HG02884 (cell line): ENCODE measurements around the gene S100A16.
"Not testable (repeated sequence)": the region's sequence is repeated elsewhere in the genome, so short reads cannot be mapped to it uniquely, and the experiment has no call there.

ENCODE experiments used
- ATAC-seq: cut with Tn5 transposase; IDR thresholded peaks from one replicate; pipeline ENCODE4 v1.9.1; 2021; ENCODE audit warnings: mild to moderate bottlenecking, moderate library complexity; ENCODE audit not compliant: unreplicated experiment

The S100A16 gene

DNA sequence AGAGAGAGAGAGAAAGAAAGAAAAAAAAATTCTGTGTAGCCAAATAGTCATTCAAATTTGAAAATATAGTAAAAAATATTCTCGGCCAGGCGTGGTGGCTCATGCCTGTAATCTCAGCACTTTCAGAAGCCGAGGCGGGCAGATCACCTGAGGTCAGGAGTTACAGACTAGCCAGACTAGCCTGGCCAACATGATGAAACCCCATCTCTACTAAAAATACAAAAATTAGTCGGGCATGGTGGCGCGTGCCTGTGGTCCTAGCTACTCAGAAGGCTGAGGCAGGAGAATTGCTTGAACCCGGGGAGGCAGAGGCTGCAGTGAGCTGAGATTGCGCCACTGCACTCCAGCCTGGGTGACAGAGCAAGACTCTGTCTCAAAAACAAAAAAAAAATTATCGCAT, 24.9 kb downstream of the S100A16 start:
- ATAC-seq: not testable (repeated sequence)

DNA sequence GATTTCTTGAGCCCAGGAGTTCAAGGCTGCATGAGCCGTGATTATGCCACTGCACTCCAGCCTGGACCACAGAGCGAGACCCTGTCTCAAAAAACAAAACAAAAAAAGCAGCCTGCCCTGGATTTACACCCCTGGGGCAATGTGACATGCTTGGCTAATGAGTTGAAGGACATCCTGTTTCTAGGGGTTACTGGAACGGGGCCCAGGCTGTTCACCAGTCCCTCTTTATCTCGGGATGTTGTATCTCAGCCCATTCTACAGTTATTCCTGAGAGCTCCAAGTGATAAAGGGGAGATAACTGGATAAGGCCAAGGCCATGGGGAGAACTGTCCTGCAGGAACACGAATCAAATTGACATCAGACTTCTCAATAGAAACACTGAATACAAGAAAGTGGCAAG, 25.6 kb downstream of the S100A16 start:
- no peak for ATAC-seq

- no peak for ATAC-seq
Observed at GRCh38 chr1:153586347-153586746, 26.6 kb downstream of the S100A16 start.

GRCh38 chr1:153585006-153585405, 27.9 kb downstream of the S100A16 start:
- ATAC-seq: no peak

DNA sequence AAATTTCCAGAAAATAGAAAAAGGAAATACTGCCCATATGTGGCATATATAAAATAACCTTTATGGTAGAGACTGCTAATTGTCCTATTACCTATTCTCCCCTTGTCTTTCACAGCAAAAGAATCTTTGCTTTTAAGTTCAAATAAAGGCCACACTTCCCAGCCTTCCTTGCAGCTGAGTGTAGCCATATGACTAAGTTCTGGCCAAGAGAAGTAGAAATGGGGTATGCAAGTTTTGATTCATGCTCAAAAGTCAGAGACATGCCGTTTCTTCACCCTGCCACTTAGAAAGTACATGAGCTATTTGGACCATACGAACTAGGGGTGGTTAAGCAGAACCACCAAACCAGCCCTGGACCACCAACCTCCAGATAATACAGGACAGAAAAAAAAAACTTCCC, 29.0 kb downstream of the S100A16 start:
- no peak for ATAC-seq

- ATAC-seq: not testable (repeated sequence)
Observed at GRCh38 chr1:153583514-153583913, 29.4 kb downstream of the S100A16 start.

GRCh38 chr1:153582836-153583235, 30.1 kb downstream of the S100A16 start:
- ATAC-seq: not testable (repeated sequence)

GRCh38 chr1:153578936-153579335, 34.0 kb downstream of the S100A16 start:
- ATAC-seq: no peak

DNA sequence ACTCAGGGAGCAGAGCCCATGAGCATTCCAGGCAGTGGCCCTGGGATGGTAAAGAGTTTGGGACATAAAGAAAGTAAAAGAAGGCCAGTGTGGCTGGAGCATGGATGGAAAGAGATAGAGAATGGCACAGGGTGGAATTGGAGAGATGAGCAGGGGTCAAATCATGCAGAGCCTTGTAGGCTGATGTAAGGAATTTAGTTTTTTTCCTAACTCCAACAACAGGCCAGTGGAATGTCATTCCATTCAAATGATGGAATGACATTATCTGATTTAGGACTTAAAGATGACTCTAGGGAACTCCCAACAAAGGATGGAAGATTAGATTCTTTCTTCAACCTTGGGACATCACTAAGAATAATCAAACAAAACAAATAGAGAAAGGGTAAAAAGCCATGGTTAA, 34.4 kb downstream of the S100A16 start:
- no peak for ATAC-seq

DNA sequence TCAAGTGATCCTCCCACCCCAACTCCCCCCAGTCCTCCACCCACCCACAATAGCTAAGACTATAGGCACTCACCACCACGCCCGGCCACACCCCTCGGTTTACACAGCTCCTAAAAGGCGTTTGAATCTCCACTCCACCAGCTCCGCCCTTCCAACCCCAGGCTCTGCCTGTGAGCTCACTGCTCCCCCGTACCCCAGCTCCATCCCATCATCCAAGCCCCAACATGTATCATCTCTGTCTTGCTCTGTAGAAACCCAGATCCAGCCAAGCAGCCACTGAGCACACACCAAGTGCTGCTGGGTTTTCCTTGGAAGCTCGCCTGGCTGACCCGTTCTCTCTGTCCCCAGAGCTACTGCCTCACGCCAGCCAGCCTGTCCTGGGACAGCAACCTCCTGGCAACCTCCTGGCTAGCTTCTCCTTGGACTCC, 35.3 kb downstream of the S100A16 start:
- ATAC-seq: no peak

- no peak for ATAC-seq
Observed at GRCh38 chr1:153577138-153577537, 35.8 kb downstream of the S100A16 start.

DNA sequence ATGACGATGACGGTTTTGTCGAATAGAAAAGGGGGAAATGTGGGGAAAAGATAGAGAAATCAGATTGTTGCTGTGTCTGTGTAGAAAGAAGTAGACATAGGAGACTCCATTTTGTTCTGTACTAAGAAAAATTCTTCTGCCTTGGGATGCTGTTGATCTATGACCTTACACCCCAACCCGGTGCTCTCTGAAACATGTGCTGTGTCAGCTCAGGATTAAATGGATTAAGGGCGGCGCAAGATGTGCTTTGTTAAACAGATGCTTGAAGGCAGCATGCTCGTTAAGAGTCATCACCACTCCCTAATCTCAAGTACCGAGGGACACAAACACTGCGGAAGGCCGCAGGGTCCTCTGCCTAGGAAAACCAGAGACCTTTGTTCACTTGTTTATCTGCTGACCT, 37.4 kb downstream of the S100A16 start:
- ATAC-seq: not testable (repeated sequence)

GRCh38 chr1:153575081-153575491, 37.9 kb downstream of the S100A16 start:
- ATAC-seq: not testable (repeated sequence)

DNA sequence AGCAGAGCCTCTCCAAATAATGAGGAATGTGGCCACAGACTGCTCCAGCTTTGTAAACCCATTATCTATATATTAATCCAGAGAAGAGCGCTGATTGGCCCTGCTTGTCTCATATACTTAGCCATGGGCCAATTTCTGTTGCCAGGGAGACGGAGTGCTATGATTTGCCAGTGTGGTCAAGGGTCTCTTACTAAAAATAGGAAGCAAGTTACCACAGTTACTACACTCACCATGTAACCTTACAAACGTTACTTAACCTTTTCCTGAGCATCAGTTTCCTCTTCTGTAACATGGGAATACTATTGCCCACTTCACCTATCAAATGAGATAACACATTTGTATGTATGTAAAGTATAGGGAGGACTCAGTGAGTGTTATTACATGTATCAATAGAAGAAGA, 39.6 kb downstream of the S100A16 start:
- ATAC-seq: no peak

- no peak for ATAC-seq
Observed at GRCh38 chr1:153572569-153573015, 40.3 kb downstream of the S100A16 start.

DNA sequence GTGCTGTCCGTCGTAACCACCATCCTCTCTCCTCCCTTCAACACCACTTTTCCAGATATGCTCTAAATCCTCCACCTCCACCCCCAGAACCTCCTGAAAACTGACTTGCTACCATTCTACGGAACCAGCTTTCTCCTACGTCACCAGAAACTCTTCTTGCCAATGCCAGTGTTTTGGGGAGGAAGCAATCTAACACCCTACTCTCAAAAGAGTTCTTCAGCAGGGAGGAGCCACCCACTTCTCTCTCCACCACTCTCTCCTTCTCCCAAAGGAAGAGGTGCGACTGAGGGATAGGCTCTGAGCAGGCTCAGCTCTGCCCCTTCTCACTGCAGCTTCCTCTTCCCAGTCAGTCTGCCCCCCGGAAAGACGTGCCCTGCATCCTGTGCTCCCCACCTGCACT, 41.2 kb downstream of the S100A16 start:
- no peak for ATAC-seq

DNA sequence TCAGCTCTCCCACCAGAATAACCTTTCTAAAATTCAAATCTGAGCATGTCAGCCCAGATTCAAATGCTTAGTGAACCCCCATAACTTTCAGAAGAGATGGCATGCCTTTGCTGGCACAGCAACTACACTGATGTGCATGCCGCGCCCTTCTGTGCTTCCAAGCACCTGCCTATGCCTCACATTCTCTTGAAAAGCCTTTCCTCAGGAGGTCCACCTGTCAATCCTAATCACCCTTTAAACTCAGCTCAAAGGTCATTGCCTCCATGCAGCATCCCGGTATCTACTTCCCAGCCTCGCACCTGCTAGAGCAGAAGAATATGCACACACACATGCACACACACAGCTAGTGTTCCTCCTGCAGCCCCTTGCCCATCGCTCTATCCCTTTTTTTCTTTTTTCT, 42.1 kb downstream of the S100A16 start:
- no peak for ATAC-seq

GRCh38 chr1:153569465-153569864, 43.5 kb downstream of the S100A16 start:
- ATAC-seq: no peak

DNA sequence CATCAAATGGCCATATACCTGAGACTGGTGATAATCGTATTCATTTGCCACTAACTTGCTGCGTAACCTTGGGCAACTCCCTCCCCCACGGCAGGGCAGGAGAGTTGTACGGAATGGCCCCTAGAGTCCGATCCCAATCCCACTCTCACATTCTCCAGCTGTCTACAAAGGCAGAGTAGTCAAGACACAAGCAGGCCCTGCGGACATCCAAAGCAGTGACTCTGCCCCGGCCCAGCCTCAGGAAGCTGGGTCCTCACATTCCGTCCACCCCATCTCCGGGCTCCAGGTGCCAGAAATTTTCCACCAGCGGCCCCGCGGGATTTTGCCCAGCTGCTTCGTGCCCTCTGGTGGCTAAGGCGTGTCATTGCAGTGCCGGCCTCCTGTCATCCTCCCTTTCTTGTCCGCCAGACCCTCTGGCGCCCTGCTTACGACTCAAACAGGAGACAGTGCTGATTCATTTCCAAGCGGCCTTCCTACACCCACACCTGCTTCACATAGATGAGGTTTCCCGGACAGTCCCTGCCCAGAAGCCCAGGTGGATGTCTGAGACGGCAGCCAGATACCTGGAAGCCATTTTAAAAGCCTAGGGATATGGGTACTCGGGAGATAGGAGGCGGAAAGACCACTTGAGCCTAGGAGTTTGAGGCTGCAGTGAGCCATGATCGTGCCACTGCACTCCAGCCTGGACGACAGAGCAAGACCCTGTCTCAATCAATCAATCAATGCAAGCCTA, 44.4 kb downstream of the S100A16 start:
- no peak for ATAC-seq

- ATAC-seq: no peak
Observed at GRCh38 chr1:153567621-153568366, 45.1 kb downstream of the S100A16 start.

DNA sequence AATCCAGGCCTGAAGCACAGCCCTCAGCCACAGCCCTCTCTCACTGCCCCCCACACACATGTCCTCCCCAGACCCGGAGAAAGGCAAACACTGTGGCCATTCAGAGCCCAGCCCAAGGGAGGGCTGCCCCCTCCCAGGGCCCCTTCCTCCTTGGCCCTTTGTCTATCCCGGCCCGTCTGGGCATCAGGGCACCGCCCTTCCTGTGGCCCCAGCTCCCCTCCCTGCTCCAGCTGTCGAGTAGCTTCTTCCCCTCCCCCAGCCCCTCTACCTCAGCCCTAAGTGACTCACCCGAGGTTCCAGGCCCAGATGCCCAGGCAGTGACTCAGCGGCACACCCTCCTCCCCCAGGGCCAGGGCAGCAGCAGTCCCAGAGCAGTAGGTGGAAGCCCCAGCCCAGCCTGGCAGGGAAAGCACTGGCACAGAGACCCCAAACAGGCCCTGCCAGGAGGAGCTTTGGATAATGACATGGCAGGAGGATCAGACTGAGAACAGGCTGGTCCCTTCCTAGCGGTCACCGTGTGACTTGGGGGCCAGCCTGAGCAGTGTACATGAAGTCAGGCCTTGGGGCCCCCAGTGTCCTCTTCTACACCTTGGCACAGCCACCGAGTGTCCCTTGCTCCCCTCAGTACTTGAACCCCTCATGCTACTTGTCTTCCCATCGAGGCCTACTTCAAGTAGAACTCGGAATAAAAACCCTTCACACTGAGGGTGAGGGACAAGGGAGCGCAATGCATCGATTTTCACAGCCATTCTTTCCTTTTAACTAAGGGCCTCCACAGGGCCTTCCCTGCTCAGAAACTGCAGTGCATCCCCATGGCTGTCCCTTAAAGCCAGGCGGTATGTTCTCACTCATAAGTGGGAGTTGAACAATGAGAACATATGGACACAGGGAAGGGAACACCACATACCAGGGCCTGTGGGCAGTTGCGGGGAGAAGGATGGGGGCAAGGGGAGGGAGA, 46.2 kb downstream of the S100A16 start:
- no peak for ATAC-seq
